Measurements from ENCODE around the gene PPL.
"Not testable (repeated sequence)": the region's sequence is repeated elsewhere in the genome, so short reads cannot be mapped to it uniquely, and the experiment has no call there.

The PPL gene

DNA sequence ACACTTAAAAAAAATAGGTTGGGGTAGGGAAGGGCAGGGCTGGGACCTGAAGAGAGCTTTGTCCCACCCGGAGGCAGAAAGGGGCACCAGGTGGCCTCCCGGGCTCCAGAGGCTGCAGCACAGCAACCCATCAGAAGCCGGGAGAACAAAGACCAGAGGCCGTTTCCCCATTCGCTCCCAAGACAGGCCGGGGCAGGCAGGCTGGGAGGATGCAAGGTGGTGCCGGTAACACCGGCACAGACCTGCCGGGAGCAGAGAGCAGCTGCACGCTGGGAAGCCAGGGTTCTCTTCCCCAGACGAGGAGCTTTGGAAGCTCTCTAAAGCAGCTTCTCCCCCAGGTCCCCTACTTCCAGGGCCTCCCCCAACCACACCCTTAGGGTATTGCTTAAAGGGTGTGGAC, 5.6 kb downstream of the PPL start:
- DNase-seq, result no peak

DNA sequence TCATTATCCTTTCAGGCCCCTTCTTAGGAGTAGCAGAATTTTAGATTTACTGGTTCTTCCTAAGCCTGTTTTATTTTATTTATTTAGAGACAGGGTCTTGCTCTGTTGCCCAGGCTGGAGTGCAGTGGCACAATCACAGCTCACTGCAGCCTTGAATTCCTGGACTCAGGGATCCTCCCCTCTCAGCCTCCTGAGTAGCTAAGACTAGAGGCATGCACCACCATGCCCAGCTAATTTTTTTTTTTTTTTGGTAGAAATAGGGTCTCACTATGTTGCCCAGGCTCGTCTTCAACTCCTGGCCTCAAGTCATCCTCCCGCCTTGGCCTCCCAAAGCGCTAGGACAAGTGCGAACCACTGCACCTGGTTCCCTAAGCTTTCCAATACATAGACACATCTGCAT, 7.3 kb downstream of the PPL start:
- DNase-seq, result not testable (repeated sequence)

DNA sequence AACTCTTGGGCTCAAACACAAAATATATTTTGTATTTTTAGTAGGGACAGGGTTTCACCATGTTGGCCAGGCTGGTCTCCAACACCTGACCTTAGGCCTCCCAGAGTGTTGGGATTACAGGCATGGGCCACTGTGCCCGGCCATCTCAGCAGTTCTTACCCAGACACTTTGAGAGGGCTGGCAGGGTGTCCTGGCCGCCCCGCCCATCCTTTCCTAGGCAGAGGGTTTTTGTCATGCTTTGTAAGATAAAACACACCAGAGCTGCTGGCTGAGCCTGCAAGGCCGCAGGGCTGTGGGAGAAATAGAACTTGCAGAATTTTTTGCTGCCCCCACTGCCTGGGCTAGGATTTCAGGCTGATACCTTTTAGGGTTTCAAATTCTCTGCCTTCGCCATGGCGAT, 8.7 kb downstream of the PPL start:
- DNase-seq, result no peak

DNA sequence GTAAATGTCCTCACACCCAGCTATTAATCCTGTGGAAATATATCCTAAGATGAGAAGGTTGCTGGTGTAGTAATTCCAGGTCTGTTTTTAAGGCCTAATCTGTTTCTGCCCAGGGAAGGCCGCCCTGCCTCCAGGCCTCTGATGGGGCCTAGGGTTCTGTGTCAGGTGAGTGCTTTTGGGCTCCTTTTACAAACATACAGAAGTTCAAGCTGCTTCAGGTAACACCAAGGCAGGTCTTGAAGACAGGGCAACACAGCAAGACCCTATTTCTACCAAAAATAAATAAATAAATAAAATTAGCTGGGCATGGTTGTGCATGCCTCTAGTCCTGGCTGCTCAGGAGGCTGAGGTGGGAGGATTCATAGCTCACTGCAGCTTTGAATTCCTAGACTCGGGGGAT, 9.3 kb downstream of the PPL start:
- DNase-seq, result no peak

DNA sequence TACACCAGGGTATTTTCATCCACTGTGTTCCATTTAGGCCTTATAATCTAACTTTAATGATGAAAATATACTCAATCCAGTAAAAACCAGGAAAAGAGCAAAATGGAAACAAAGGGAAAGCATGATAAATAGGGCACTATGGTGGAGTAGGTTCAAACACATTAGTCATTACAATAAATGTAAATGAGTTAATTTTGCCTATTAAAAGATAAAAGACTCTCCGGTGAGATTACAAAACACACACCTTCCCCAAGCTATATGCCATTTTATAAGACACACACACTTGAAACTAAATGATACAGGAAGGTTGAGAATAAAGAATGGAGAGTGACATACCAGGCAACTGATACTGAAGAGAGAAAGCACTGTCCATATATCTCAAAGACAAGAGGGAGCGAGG, 10.0 kb downstream of the PPL start:
- no peak for DNase-seq

DNA sequence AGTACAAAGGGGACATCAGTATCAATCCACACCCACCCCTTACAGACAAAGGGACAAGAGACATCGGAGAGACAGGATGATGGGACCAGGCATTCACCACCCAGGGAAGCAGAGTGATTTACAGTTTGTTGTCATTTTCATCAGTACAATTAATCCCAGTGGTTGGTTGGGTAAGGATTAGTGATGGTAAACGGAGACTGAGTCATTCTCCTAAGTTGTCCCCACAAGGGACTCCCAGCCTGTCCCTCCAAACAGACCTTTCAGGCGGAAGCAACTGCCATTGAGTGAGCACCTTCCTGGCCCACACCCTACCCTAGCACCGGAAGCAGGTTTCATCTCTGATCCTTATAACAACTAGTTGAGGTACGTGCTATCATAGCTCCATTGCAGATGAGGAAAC, 11.2 kb downstream of the PPL start:
- no peak for DNase-seq

DNA sequence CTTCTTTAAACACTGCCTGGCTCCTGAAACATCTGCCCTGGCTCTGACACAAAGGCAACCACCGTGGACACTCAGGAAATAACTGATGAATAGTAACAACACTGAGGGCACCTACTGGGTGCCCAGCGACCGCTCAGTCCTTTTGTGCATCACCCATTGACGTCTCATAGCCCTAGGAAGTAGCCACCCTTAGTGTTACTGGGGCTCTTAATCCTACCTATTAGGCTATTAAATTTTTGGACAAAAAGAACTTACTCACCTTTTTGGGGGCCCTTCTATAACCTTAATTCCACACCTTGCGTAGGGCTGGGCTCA, 11.7 kb downstream of the PPL start:
- no peak for DNase-seq

DNA sequence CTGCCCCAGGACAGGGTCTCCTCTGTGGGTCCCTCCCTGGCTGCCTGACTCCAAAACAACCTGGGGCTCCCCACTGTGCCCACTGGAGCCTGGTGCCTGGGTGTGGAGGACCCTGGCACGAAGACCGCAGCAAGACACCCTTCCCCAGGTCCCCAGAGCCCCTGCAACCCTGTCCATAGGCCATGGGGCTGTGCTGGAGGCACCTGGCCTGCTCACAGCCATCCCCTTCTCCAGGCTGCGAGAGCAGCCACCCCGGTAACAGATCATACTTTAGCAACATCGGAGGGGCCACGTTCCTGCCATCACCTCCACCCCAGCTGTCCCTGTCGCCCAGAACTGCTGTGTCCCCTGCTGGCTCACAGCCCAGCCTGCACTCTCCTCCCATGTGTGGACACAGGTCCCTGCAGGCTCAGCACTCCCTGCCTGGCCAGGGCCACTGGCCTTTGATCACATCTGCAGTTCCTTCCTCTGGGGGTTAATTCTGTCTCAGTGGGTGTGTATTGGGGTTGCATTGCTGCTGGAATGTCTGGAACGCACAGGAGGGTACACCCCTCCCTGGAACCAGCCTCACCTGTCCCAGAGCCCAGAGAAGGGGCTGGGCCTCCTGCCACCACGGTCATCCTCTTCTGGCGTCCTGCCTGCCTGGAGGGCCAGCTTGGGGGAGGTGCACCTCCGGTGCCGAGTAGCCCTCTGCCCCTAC, 12.2 kb downstream of the PPL start:
- no peak for DNase-seq

DNA sequence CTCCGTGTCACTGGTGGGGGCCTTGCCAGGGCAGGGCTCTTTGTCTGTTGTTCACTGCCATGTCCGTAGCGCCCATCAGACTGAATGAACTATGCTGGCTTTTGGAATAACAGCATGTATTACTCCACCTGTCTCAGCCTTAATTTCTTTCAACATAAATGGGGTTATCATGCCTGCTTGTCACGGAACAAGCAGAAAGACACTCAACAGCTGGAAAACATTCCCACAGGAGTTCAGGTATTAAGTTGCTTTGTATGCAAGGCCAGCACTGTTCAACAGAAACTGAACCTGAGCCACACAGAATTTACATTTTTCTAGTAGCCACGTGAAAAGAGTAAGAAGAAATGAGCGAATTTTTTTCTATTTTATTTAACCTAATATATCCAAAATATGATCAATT, 13.1 kb downstream of the PPL start:
- DNase-seq, result no peak

DNA sequence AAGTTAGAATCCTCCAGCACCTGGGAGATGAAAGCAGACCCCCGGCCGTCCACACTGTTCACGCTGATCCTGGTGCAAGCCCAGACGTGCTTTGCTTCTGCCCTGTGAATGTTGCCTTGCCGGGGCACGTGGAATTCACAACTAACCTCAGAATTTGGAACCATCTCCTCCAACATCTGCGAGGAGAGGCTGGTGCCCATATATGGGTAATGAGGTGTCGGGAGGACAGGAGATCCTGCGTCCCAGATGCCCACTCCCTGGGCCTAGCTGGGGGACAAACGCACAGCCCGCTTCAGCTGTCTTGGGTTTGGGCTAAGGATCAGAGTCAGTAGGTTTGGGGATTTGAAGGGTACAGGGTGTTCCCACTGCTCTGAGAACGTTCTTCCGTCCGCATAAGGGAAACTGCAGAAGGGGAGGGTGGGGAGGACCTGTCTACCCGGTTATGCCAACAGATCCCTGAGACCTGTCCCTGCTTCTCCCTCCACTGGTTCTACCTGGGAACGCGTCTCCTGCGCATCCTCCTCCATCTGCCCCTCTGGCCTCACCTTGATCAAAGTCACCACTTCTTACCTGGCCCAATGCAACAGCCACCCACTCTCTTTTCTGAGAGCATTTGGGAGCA, 14.1 kb downstream of the PPL start:
- no peak for DNase-seq

DNA sequence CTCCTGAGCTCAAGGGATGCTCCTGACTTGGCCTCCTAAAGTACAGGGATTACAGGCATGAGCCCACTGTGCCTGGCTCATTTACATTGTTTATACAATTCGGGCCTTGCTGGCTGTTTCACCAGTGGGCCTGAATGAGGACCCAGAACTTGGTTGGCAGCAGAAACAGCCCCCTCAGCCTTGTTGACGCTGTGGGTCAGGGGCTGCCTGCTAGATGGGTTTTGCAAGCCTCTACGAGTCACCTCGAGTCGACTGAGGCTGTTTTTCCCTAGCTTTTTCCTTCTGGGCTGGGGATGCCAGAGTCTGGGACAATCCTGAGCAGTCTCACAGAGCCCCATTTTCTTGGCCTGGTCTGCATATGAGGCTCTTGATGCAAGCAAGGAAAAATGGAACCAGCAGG, 16.1 kb downstream of the PPL start:
- DNase-seq, result no peak

DNA sequence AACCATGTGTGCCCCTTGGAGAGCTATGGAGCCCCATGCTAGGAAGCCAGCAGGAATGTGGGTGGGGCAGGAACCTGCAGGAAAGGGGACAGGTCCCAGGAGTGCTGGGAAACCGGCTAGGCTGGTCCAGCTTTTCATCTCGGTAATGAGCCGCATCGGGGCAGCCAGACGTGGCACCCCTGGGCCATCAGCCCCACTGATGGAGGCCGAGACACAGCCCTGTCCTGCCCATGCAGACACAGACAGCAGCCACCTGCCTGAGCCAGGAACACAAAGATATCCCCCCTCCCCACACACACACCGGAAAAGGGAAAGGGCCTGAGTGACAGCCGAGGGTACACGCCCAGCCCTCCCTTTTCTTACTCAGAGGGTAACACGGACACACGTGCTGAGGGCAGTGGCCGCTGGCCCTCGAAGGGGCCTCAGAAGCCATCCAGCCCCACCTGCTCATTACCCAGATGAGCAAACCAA, 18.1 kb downstream of the PPL start:
- DNase-seq, result no peak

DNA sequence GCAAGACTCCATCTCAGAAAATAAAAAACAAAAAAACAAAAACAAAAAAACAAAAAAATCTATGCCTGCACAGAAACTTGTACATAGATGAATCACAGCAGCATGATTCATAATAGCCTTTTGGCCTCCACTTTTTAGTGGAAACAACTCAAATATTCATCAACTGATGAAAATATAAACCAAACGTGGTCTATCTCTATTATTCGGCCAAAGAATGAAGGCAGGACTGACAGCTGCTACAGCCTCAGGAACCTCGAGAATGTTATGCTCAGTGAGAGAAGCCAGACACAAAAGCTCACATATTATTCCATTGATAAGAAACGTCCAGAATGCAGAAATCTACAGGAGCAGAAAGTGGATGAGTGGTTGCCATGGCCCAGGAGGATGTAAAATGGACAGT, 19.8 kb downstream of the PPL start:
- DNase-seq, result no peak

DNA sequence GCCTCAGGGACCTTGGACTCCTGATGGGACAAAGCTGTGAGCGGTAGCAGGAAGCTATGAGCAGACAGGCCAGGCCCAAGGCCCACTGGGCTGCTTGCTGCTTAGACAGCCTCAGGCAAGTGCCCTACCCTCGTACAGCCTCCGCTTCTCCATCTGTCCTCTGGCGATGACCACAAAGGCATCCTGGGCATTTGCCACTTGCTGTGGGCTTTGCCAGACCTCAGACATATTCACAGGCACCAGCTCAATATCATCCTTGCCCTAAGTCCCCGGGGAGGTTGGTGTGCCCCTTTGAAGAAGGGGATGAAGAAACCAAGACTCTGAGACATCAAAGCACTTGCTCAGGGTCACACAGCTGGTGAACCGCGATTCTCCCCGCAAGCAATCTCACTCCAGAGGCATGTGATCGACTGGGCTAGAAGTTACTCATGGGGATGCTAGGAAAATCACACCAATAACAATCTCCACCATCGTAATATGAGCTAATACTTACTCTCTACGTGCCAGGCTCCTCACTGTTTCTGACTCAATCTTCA, 21.7 kb downstream of the PPL start:
- DNase-seq, result no peak

DNA sequence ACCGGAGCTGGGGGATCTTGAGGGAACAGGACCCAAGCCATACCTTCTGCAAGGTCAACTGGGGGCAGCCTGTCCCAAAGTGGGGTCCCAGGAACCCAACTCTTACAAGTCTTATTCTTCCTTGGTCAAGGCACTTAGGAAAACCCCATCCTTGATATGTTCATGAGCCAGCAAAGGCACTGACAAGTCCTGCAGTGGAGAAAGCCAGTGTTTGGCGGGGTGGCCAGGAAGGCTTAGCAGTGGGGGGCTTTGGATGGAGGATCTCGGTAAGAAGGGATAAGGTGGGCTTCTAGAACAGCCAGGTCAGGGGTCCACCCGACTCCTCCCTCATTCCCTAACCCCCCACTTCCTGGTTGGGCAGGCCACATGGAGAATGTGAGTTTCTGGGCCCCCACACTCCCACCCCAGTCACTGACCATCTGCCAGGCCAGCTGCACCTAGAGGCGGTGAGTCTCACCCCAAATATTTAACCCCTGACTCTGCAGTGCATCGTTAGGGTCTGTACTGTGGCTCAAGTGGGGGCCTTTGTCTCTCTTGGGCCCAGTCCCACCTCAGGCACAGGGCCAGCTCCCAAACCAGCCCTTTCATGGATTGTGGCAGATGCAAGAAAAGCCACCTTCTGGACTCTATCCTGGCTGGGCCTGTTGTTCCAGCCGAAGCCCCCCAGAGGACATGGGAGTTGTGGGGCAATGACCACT, 22.3 kb downstream of the PPL start:
- DNase-seq, result no peak

DNA sequence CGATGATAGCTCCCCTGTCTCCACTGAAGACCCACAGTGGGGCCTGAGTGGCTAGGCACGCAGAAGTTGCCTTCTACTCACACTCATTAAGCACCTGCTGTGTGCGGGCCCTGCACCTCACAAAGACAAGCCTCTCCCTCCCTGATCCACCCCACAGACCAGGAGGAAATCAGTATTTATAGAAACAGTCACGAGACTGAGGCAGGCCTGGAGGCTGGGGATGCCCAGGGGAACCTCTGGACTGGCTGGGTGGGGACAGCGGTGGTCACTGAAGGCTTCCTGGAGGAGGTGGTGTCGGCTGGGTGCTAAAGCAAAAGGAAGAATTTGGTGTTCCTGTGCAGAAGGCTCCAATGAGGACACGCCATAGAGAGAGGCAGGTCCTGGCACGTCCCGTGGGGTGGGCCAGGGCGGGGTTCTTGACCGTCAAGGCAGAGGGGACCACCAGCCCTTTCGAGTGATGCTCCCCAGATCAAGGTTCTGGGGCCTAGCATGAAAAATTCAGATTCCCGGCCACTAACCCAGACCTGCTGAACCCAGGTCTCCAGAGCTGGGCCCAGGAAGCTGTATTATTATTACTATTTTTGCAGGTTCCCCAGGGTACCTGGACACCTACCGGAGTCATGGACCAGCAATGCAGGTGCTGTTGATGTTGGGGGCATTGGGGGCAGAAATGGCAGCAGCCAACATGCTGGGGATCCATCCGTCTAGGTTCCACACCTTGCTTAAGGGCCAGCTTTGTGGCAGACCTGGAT, 23.0 kb downstream of the PPL start:
- DNase-seq, result no peak

DNA sequence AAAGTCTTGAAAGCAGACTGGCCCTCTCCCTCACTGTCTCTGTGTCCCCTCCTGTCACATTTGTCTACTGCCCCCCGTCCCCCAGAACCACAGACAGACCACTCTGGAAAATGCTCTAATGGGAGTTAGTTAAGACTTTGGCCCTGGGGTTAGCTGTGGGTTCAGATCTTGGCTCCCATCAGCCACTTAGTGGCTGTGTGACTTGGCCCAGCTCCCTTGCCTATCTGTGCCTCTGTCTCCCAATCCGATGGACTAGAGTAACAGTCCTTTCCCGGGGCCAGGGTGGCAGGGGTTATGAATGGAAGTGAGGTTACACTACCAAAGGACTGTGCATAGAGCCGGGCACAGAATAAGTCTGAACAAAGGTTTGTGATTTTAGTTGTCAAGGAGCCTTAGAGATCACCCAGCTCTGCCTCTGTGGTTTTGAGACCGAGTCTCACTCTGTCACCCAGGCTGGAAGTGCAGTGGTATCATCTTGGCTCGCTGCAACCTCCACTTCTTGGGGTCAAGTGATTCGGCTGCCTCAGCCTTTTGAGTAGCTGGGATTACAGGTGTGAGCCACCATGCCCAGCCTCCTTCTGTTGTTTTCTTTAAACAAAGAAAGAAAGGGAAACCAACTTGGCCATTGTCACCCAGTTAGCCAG, 23.7 kb downstream of the PPL start:
- DNase-seq, result no peak

DNA sequence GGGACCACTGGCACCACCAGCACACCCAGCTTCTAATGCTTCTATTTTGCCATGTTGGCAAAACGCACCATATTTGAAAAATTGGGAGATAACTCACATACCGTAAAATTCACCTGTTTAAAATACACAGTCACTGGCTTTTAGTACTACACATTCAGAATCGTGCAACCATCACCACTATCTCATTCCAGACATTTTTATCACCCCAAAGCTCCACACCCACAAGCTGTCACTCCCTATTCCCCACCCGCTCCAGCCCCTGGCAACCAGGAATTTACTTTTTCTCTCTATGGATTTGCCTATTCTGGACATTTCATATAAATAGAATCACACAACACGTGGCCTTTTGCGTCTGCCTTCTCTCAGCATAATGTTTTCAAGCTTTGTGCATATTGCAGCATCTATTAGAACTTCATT, 25.0 kb downstream of the PPL start:
- DNase-seq, result no peak

DNA sequence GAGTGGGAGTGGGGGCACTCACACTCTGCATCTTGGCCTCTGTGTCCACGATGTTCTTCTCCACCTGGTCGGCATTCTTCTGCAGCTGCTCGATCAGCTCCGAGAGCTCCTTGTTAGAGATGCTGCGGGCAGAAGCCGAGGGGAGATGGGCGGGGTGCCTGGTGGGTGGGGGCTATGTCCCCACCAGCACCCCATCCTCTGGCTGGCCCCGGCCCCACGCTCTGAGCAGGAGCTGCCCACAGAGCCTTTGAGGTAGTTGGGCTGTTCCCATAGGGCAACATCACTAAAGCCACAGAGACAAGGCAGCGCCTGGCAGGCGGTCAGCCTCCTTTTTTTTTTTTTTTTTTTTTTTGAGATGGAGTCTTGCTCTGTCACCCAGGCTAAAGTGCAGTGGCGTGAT, 26.1 kb downstream of the PPL start:
- no peak for DNase-seq

DNA sequence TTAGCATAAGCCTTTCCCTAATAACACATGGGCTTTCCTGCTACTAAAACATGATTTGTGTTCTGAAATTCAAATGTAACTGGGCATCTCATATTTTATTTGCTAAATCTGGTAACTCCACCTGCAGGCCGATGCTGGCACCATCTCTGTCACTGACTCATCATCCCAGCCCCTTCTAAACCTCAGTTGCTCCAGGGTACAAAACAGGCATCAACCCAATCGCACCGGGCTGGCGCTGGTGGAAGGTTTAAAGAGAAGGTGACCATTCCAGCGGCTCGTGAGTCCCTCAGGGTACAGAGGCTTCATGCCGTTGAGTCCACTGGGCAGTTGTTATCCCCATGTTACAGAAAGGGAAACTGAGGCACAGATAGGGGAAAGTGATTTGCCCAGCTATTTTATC, 27.1 kb downstream of the PPL start:
- DNase-seq, result no peak

DNA sequence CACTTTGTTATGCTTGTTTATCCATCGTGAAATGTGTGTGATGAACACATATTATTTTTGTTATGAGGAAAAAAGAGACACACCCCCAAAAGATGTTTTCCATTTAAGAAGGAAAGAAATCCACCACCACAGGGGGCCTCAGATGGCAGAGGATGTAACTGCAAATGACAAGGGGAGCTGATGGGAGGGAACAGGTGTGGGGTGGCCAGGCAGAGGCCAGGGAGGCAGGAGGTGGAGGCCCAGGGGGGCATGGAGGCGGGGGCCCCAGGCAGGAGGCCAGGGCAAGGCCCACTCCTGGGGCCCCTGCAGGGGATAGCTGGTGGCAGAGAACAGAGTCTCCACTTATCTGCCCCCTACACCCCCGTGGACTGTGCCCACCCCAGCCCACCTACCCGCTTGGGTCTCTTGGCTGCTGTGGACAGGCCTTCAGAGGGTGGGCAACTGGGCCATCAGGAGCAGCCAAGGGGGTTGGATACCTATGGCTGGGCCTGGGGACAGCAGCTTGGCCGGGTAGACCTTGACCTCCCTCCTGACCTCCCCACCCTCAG, 28.0 kb downstream of the PPL start:
- DNase-seq, result no peak

DNA sequence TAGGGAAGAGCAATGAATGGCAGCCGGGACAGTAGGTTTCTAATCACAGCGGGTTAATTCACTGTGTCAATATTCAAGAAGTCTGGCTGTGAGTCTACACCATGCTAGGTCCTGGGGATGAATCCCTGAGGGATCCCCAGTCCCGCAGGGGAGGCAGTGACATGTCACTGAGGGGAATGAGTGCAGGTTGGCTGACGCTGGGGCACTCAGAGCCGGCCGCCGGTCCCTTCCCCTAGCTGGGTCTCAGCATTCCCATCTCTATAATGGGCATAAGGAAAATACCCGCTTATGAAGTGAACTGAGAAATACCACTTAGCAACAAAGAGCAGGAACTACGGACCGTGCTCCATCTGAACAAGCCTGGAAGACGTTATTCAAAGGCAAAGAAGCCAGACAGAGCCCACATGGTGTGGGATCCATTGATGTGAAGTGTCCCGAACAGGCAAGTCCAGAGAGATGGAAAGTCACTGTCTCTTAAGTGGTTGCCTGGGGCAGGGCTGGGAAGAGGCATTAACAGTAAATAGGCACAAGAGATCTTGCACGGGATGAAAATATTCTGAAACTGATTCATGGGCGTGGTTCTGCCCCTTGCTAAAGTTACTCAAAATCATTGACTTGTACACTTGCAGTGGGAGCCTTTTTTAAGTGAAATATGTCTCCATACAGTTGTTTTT, 31.9 kb downstream of the PPL start:
- no peak for DNase-seq
